Measurements from ENCODE around the gene RHBDF2. TPM values are rescaled to one million over a fixed set of nuclear protein-coding genes. Genes with fewer than 3 reads are reported as not detected.

The RHBDF2 gene
- total RNA-seq, 1 experiment from 2014 or later = 19.7 TPM

GRCh38 chr17:76467366-76467765, 33.9 kb downstream of the RHBDF2 start, which contains the start of gene AANAT:
TSS of gene AANAT (plus strand) at chr17:76467603. CDS start at chr17:76468747, 1,144 bp downstream.
- TF ChIP-seq CTCF (conservative IDR thresholded peaks at IDR 0.05) = no peak
- no CpG with 5 or more reads among the region's 11 CpGs for WGBS (ENCODE audit: extremely low coverage, insufficient read length, low lambda C conversion rate)
- no peaks in the 10 kb centered on the region for H3K79me1 ChIP-seq (ENCODE audit: insufficient read depth, low read depth, low read length, poor library complexity, severe bottlenecking)
- no peak within 1 kb of the TSS for H2AK5ac ChIP-seq (ENCODE audit: insufficient read length, low read length)
- H3K14ac ChIP-seq (ENCODE audit: insufficient read depth, low read length) = no peak within 1 kb of the TSS
- no peaks in the 10 kb centered on the region for H3K23me2 ChIP-seq (ENCODE audit: insufficient read length, low read depth, low read length, poor library complexity, severe bottlenecking)
- peak; percentile 43 for DNase-seq
- H3T11ph ChIP-seq (ENCODE audit: low read length) = no peak within 1 kb of the TSS
- H2BK5ac ChIP-seq (ENCODE audit: insufficient read length, low read length) = no peak within 1 kb of the TSS
- no peaks in the 10 kb centered on the region for H3K9me3 ChIP-seq (ENCODE audit: control insufficient read depth, low read depth, low read length)
- H3K27me3 Mint-ChIP-seq (ENCODE audit: low read depth) = peaks cover 16% of the 10 kb centered on the region
- H4K5ac ChIP-seq (ENCODE audit: insufficient read length, low read depth, low read length) = no peak within 1 kb of the TSS
- no peaks in the 10 kb centered on the region for H3K9me3 Mint-ChIP-seq
- no peak within 1 kb of the TSS for H3K23ac ChIP-seq (ENCODE audit: insufficient read length, low read depth, low read length)
- H2BK12ac ChIP-seq (ENCODE audit: insufficient read length, low read depth, low read length) = no peak within 1 kb of the TSS
- no peak within 1 kb of the TSS for H3K56ac ChIP-seq (ENCODE audit: insufficient read length, low read depth, low read length)
- H3K4me2 ChIP-seq (ENCODE audit: insufficient read depth, insufficient read length, low read length) = no peak within 1 kb of the TSS
- no peak within 1 kb of the TSS for H3K27ac ChIP-seq (ENCODE audit: insufficient read length, low read depth, low read length)
- H3K4me1 Mint-ChIP-seq = peaks cover 0 to 18% of the 10 kb centered on the region in 2 experiments; a peak in 3 of 4 replicates
- no peak within 1 kb of the TSS for H3K4ac ChIP-seq (ENCODE audit: low read depth, low read length)
- H3K9ac ChIP-seq (ENCODE audit: extremely low read depth, insufficient read length, low read length) = no peak within 1 kb of the TSS
- no peaks in the 10 kb centered on the region for H3K4me1 ChIP-seq (ENCODE audit: insufficient read depth, low read length)
- no peak within 1 kb of the TSS for H4K91ac ChIP-seq (ENCODE audit: insufficient read length, low read depth, low read length)
- no peak within 1 kb of the TSS for H2BK120ac ChIP-seq (ENCODE audit: low read depth, low read length, poor library complexity, severe bottlenecking)
- no peaks in the 10 kb centered on the region for H3K79me2 ChIP-seq (ENCODE audit: insufficient read depth, low read length)
- no peak within 1 kb of the TSS for H2BK20ac ChIP-seq (ENCODE audit: low read depth, low read length, poor library complexity, severe bottlenecking)
- H3K27me3 ChIP-seq (ENCODE audit: insufficient read depth, low read length) = no peaks in the 10 kb centered on the region
- H2BK15ac ChIP-seq (ENCODE audit: low read depth, low read length) = no peak within 1 kb of the TSS
- no peak within 1 kb of the TSS; a peak in 1 of 5 replicates for H3K4me3 Mint-ChIP-seq
- H3K27ac Mint-ChIP-seq = no peak within 1 kb of the TSS; a peak in 1 of 7 replicates
- H4K20me1 ChIP-seq (ENCODE audit: control insufficient read depth, insufficient read depth, insufficient read length) = no peaks in the 10 kb centered on the region
- no peak within 1 kb of the TSS for H3K18ac ChIP-seq (ENCODE audit: insufficient read length, low read depth, low read length)
- H4K8ac ChIP-seq (replicated peaks; ENCODE audit: insufficient read length, low read depth, low read length) = no peak within 1 kb of the TSS
- H3K36me3 Mint-ChIP-seq (ENCODE audit: insufficient read depth in 1 of 3, low read depth in 3 of 3) = peaks cover 4 to 11% (median 5%) of the 10 kb centered on the region in 3 experiments; a peak in 4 of 7 replicates
- no peak within 1 kb of the TSS for H2AFZ ChIP-seq (ENCODE audit: low read length)

Measured in H9 (cell line).